ENCODE results near the gene OR8I2.
"Not testable (repeated sequence)": the region's sequence is repeated elsewhere in the genome, so short reads cannot be mapped to it uniquely, and the experiment has no call there.

Gene OR8I2

GRCh38 chr11:56093008-56093407 lies at the start of gene OR8I2:
OR8I2 (plus strand) TSS chr11:56093308; CDS start chr11:56093308, 0 bp downstream.
- no peak for DNase-seq

GRCh38 chr11:56045538-56045937 lies 47.6 kb upstream of the OR8I2 start:
- no peak for DNase-seq

- no peak for DNase-seq
Observed at GRCh38 chr11:56048480-56048879, 44.6 kb upstream of the OR8I2 start.

GRCh38 chr11:56049487-56049886 lies 43.6 kb upstream of the OR8I2 start:
- no peak for DNase-seq

GRCh38 chr11:56056366-56056765 lies 36.7 kb upstream of the OR8I2 start:
- not testable (repeated sequence) for DNase-seq

GRCh38 chr11:56057661-56058237 lies 35.4 kb upstream of the OR8I2 start:
- not testable (repeated sequence) for DNase-seq

GRCh38 chr11:56058260-56058780 lies 34.8 kb upstream of the OR8I2 start:
- not testable (repeated sequence) for DNase-seq

- DNase-seq = no peak
Observed at GRCh38 chr11:56066980-56067379, 26.1 kb upstream of the OR8I2 start.

GRCh38 chr11:56089697-56090096 lies 3.4 kb upstream of the OR8I2 start:
- DNase-seq = no peak

GRCh38 chr11:56103210-56103737 lies 10.2 kb downstream of the OR8I2 start, which contains the start of gene OR8H2:
OR8H2 (plus strand) TSS chr11:56103687; CDS start chr11:56105043, 1,356 bp downstream.
- no peak for DNase-seq

- no peak for DNase-seq
Observed at GRCh38 chr11:56122073-56122472, 29.0 kb downstream of the OR8I2 start, which contains the start of gene OR8H3. OR8H3 (plus strand) TSS chr11:56122373; CDS start chr11:56122373, 0 bp downstream.

- DNase-seq = no peak
Observed at GRCh38 chr11:56140151-56140661, 47.1 kb downstream of the OR8I2 start, which contains the start of gene OR8J3. OR8J3 (minus strand) TSS chr11:56140201; CDS start chr11:56137718, 2,483 bp downstream.

GRCh38 chr11:56143681-56144080 lies 50.6 kb downstream of the OR8I2 start:
- DNase-seq = not testable (repeated sequence)
